Kidney (tissue), 14 donors: Measurements from ENCODE around the gene DTX3. TPM values are rescaled to one million over a fixed set of nuclear protein-coding genes. Genes with fewer than 3 reads are reported as not detected.
"Not testable (repeated sequence)": the region's sequence is repeated elsewhere in the genome, so short reads cannot be mapped to it uniquely, and the experiment has no call there.

Source experiments
- DNase-seq, 5 donors: peaks; one replicate each; pipeline ENCODE4 v3.0.0-alpha.2; 2013 to 2020
- FAIRE-seq: peaks from 2 replicates; lab custom pipeline; 2012; peaks lifted over from hg19 to GRCh38; lab: Jason Lieb, UNC
- H3K27ac ChIP-seq, 2 donors: one replicate each; pipeline ENCODE4 v1.7.0; 2013; ENCODE audit warnings: low read depth in 2 of 2, low read length in 2 of 2, inconsistent platforms in 1 of 2
- H3K27me3 ChIP-seq: one replicate; pipeline ENCODE4 v1.7.1; 2013; ENCODE audit warnings: low read length, inconsistent platforms; ENCODE audit not compliant: control insufficient read depth, insufficient read depth
- H3K36me3 ChIP-seq, 3 donors: one replicate each; pipeline versions ENCODE4 v1.7.0 to v1.7.1; 2013; ENCODE audit warnings: low read length in 3 of 3, control low read depth in 1 of 3, inconsistent platforms in 1 of 3; ENCODE audit not compliant: insufficient read depth in 3 of 3, control insufficient read depth in 2 of 3
- H3K4me1 ChIP-seq, 3 donors: one replicate each; pipeline versions ENCODE4 v1.7.0 to v1.7.1; 2013; ENCODE audit warnings: low read length in 3 of 3, inconsistent platforms in 1 of 3, low read depth in 1 of 3; ENCODE audit not compliant: control insufficient read depth in 2 of 3, insufficient read depth in 2 of 3
- H3K4me3 ChIP-seq, 3 donors: one replicate each; pipeline versions ENCODE4 v1.7.0 to v1.8.1; 2013; ENCODE audit warnings: low read length in 3 of 3, control low read depth in 1 of 3, inconsistent platforms in 1 of 3
- H3K9ac ChIP-seq, 3 donors: one replicate each; pipeline versions ENCODE4 v1.7.0 to v1.7.1; 2013; ENCODE audit warnings: low read length in 3 of 3, control low read depth in 1 of 3, inconsistent platforms in 1 of 3
- H3K9me3 ChIP-seq, 3 donors: one replicate each; pipeline versions ENCODE4 v1.7.0 to v1.7.1; 2013; ENCODE audit warnings: low read length in 3 of 3, control low read depth in 1 of 3, inconsistent platforms in 1 of 3; ENCODE audit not compliant: control insufficient read depth in 2 of 3, insufficient read depth in 1 of 3
- intact Hi-C: fragments of 100-400 bp; cut with DNase I; formaldehyde crosslinking; loops from one replicate; pipeline ENCODE4 v1.11.1; 2022
- polyA plus RNA-seq: library from polyadenylated mRNA; stranded (reverse); fragments of 350-450 nt; fragmentation: Illumina TruSeq; extraction: RNeasy Lipid Tissue Mini Kit (QIAGEN cat#74804); gene quantifications from one replicate; pipeline ENCODE4 v1.2.3, GENCODE V29; 2014; ENCODE audit warnings: low read depth, low replicate concordance; ENCODE audit not compliant: insufficient read depth
- total RNA-seq: library from RNA; stranded (reverse); fragmentation: NEBNext Ultra II Directional; extraction: Animal tissue kit (Norgen Biotek cat#: 25700); gene quantifications from one replicate; pipeline ENCODE4 v1.2.1, GENCODE V29; 2021
- TF ChIP-seq, protein P1 (sequence below): IDR thresholded peaks from 3 replicates; pipeline ENCODE4 v1.5.1; 2012; ENCODE audit warnings: mild to moderate bottlenecking, moderate library complexity, borderline replicate concordance; ENCODE audit not compliant: insufficient read depth; ENCODE audit errors: extremely low read depth
- donor health status: control.
- donor health status: control.
- donor health status: control.
- donor health status: control.
- donor health status: control.
- donor health status: DM: yes; HTN: yes; CAD: no.
- donor health status: Normal renal cell carcinoma (clear cell type).

Gene DTX3
- total and polyA plus RNA-seq, 2 donors from 2014 or later: 34.5 to 41.2 TPM

DNA sequence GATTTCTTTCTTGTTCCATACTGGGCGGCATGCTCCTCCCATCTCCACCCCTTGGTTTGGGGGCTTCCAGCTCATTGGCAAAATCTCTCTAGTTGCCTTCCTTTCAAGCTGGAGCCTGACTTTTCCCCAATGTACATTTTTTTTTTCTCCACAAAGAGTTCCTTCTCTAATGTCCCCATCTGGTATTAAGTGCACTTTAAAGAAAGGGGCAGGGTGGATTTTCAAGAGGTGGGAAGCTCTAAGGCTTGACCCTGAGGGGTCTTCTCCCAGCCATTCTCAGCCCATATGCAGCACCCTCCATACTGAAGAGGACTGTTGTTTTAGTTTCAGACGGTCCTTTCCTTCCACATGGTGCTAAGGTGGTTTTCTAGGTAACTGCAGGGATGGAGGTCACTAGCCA lies 19.5 kb upstream of the DTX3 start:
- FAIRE-seq (no peak), DNase-seq (no peak)
- intact Hi-C loops: no loop called here
- Histone ChIP-seq H3K36me3 (no peaks in the 10 kb centered on the region), H3K9me3 (no peaks in the 10 kb centered on the region), H3K4me1 (no peaks in the 10 kb centered on the region), H3K27ac (no peak overlapping the region), H3K9ac (no peak overlapping the region), H3K4me3 (no peak overlapping the region), H3K27me3 (no peaks in the 10 kb centered on the region)
- TF ChIP-seq, protein P1, sequence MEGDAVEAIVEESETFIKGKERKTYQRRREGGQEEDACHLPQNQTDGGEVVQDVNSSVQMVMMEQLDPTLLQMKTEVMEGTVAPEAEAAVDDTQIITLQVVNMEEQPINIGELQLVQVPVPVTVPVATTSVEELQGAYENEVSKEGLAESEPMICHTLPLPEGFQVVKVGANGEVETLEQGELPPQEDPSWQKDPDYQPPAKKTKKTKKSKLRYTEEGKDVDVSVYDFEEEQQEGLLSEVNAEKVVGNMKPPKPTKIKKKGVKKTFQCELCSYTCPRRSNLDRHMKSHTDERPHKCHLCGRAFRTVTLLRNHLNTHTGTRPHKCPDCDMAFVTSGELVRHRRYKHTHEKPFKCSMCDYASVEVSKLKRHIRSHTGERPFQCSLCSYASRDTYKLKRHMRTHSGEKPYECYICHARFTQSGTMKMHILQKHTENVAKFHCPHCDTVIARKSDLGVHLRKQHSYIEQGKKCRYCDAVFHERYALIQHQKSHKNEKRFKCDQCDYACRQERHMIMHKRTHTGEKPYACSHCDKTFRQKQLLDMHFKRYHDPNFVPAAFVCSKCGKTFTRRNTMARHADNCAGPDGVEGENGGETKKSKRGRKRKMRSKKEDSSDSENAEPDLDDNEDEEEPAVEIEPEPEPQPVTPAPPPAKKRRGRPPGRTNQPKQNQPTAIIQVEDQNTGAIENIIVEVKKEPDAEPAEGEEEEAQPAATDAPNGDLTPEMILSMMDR: no peak

DNA sequence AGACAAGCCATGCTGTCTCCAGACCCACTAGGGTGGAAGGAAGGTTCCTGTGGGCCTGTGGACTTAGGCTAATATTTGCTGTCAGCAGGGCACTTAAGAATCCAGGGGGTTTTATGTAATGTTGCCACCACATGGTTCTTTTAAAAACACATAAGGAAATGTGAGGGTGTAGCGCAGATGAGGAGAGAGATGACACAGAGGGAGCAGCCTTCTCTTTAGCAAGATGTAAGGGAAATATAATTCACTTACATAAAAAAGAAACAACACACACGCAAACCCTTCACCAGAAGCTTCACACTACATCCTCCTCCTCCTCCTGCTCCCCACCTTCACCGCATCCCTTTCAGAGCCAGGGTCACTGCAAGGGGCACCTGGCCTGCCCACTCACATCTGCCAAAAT lies 18.5 kb upstream of the DTX3 start:
- intact Hi-C loops: no loop called here

DNA sequence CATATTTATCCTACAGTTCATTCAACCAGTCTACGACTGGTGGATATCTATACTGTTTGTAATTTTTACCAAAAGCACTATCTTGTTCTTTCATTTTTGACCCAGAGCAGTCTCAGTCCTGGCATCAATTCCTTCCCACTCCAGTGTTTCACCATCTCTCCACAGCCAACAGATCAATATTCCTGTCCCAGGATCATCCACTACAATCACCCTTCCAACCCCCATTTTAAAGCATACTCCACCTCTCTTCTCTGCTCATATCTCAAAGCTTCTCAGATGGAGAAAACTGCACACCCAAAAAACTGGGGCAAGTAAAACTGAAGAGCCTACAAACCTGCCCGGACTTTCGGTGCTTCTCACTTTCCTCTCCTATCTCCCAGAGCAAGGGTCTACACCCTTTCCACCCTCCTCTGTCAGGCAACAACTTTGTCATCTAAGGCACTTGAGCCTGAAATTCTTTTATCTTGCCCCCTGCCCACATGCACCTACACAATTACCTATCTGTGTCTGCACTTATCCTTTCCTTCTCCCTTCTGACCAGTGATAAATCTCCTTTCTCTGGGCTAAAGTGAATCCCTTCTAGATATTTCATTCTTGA lies 17.7 kb upstream of the DTX3 start:
- H3K4me3 ChIP-seq: no peak overlapping the region
- TF ChIP-seq, protein P1: no peak
- no peaks in the 10 kb centered on the region for H3K9me3 ChIP-seq
- peaks cover 0 to 5% (median 0%) of the 10 kb centered on the region in 3 donors for H3K4me1 ChIP-seq
- intact Hi-C loops: no loop called here
- H3K27ac ChIP-seq: no peak overlapping the region
- FAIRE-seq: no peak
- no peaks in the 10 kb centered on the region for H3K36me3 ChIP-seq
- H3K27me3 ChIP-seq: no peaks in the 10 kb centered on the region
- no peak for DNase-seq
- H3K9ac ChIP-seq: no peak overlapping the region

More for the DNA sequence above, 18.5 kb upstream of the DTX3 start:
- H3K4me3 ChIP-seq: no peak overlapping the region
- no peaks in the 10 kb centered on the region for H3K9me3 ChIP-seq
- H3K27ac ChIP-seq: no peak overlapping the region
- H3K27me3 ChIP-seq: no peaks in the 10 kb centered on the region
- no peak overlapping the region for H3K9ac ChIP-seq
- peaks cover 0 to 4% (median 0%) of the 10 kb centered on the region in 3 donors for H3K4me1 ChIP-seq
- no peaks in the 10 kb centered on the region for H3K36me3 ChIP-seq
- DNase-seq: no peak
- TF ChIP-seq, protein P1: no peak
- FAIRE-seq: no peak

DNA sequence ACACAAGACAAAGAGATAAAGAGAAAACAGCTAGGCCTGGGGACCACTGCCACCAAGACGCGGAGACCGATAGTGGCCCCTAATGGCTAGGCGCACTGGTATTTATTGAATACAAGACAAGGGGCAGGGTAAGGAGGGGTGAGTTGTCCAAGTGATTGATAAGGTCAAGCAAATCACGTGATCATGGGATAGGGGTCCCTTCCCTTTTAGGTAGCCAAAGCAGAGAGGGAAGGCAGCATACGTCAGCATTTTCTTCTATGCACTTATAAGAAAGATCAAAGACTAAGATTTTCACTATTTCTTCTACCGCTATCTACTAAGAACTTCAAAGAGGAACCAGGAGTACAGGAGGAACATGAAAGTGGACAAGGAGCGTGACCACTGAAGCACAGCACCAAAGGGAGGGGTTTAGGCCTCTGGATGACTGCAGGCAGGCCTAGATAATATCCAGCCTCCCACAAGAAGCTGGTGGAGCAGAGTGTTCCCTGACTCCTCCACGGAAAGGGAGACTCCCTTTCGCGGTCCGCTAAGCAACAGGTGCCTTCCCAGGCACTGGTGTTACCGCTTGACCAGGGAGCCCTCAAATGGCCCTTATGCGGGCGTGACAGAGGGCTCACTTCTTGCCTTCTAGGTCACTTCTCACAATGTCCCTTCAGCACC lies 15.5 kb upstream of the DTX3 start:
- DNase-seq: peak in 4 of 5 donors; percentile 21 to 52 (median 36)
- H3K9ac ChIP-seq, H3K9me3 ChIP-seq, H3K27ac ChIP-seq, H3K4me1 ChIP-seq, FAIRE-seq, H3K36me3 ChIP-seq, H3K27me3 ChIP-seq, intact Hi-C loops, H3K4me3 ChIP-seq: not testable (repeated sequence)
